HG02970 (cell line): ENCODE data around the gene ARID5B.
"Not testable (repeated sequence)": the region's sequence is repeated elsewhere in the genome, so short reads cannot be mapped to it uniquely, and the experiment has no call there.

Source experiments
- ATAC-seq: cut with Tn5 transposase; IDR thresholded peaks from one replicate; pipeline ENCODE4 v1.9.1; 2021; ENCODE audit warnings: mild to moderate bottlenecking, moderate library complexity, moderate number of reproducible peaks; ENCODE audit not compliant: unreplicated experiment, low FRiP score

The ARID5B gene, protein sequence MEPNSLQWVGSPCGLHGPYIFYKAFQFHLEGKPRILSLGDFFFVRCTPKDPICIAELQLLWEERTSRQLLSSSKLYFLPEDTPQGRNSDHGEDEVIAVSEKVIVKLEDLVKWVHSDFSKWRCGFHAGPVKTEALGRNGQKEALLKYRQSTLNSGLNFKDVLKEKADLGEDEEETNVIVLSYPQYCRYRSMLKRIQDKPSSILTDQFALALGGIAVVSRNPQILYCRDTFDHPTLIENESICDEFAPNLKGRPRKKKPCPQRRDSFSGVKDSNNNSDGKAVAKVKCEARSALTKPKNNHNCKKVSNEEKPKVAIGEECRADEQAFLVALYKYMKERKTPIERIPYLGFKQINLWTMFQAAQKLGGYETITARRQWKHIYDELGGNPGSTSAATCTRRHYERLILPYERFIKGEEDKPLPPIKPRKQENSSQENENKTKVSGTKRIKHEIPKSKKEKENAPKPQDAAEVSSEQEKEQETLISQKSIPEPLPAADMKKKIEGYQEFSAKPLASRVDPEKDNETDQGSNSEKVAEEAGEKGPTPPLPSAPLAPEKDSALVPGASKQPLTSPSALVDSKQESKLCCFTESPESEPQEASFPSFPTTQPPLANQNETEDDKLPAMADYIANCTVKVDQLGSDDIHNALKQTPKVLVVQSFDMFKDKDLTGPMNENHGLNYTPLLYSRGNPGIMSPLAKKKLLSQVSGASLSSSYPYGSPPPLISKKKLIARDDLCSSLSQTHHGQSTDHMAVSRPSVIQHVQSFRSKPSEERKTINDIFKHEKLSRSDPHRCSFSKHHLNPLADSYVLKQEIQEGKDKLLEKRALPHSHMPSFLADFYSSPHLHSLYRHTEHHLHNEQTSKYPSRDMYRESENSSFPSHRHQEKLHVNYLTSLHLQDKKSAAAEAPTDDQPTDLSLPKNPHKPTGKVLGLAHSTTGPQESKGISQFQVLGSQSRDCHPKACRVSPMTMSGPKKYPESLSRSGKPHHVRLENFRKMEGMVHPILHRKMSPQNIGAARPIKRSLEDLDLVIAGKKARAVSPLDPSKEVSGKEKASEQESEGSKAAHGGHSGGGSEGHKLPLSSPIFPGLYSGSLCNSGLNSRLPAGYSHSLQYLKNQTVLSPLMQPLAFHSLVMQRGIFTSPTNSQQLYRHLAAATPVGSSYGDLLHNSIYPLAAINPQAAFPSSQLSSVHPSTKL

GRCh38 chr10:61900829-61901792, at the start of gene ARID5B:
Gene ARID5B, plus strand, starts transcription at chr10:61901699. Its CDS starts 11 bp downstream, at chr10:61901710.
- ATAC-seq, result no peak

DNA sequence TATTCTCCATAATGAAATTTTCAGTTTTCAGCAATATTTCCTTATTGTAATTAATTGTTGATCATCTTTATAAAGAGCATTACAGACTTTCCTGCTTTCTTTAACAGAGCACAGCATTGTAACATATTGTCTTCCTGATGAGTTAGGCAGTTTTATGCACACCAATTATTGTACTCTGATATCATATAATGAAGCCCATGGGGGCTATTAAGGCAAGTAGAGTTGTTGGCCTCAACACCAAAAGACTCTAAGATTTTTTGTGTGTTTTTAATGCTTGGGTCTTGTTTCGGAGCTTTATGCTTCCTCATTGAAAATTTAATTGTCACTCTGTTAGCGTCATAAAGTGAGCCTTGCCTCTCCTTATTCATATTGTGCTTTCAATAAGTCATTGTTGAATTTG, 49.2 kb upstream of the ARID5B start:
- ATAC-seq, result no peak

GRCh38 chr10:61855771-61856170, 45.7 kb upstream of the ARID5B start:
- ATAC-seq, result no peak

DNA sequence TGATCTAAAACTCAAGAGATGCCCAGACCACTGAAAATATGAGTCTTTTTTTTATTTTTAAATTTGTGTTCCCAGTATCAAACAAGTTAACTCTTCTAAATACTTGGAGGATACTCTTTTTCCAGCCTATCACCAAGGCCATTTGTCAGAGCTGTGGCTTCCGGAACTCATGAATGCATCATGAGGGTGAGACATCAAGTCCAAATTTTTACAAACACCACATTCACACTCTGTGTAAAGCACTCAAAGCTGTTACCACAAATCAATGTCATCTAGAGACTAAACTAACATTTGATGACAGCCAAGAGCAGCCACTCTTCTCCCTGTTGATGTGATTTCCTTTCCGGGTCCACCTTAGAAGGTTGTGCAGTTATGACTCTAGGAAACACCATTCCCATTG, 43.8 kb upstream of the ARID5B start:
- ATAC-seq, result no peak

DNA sequence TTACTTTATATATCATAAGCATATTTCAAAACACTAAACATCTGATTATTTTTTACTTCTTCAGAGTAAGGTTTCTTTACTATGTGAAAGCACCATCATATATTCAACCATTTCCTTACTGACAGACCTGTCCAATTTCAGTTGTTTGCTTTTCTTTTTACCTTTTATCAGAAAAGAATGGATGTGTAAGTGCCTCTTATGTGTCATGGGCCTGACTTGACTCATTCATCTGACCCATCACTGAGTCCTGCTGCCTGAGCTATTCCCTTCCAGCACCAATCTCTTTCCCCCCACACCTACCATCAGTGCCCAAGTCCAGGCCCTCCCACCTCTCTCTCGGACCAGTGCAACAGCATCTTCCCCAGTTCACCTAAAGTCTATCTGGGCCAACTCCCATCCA, 41.7 kb upstream of the ARID5B start:
- no peak for ATAC-seq

DNA sequence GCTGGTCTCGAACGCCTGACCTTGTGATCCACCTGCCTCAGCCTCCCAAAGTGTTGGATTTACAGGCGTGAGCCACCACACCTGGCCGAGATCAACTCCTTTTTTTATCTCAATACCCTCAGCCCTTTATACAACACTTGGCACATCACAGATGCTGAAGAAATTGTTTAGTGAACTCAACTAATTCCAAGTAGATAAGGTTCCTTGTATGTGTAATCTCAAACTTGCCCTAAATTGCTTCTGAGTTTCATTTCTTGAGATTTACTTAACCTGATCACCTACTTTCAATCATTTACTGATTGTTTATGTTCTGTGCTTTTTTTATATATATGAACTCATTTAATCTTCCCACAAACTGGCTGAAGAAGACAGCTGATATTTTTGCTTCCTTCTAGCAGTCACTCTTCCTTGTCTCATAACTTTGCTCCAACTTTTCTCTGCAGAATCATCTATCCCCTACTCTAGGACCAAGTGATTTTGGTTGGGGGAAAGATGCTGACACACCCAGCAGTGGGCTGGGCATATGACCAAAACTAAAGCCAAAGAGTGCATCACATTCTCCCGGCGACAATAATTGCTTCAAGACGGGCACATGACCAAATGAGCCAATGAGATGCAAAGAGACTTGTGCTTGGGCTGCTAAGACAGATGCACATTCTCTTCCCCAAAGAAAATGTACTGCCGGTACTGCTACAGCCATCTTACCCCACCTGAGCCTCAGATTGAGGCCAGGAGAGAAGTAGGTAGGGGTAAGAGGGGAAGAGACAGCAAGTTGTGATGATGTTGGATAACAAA, 40.3 kb upstream of the ARID5B start:
- no peak for ATAC-seq

DNA sequence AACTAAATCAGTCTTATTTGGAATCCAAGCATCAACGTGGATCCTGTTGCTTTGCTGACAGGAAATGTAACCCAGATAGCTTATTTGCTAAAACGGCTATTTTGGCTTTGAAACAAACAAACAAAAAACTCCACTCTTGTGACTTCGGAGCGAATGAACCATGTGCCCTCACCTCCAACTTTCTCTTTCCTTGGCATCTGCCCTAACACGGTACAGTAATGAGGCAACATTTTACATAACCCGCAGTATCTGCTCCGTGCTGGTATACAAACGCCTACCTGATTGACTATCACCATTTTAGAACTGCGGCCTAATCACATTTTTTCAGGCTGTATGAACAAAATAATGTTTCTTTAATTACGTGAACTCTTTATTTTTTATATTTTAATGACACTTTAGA, 37.5 kb upstream of the ARID5B start:
- ATAC-seq, result no peak

DNA sequence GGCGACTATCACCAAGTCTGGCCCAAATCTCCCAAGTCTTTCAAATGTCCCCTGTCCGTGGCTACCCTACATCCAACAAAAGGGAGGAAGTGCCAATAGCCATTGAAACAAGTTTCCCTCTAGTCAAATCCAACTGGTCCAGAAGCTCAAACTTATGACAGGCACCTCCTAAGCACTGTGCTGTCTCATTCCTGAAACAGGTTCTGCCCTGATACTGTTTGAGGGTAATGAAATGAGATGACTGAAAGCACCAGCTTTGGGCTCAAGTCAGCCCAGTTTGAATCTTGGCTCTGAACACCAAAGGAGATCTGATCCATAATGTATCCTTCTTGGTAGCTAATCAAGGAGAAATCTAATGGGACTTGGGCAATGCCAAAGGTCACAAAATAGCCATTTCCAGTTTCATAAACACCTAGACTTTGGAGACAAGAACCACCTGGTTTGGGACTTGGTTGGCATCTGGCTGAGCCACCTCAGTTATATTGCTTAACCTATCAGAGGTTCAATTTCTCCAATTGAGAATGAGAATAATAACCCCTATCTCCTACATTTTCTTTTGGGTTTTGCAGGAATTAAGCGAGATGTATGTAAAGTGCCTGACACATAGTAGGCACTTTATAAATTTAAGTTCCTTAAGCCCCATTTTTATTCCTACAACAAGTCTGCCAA, 34.7 kb upstream of the ARID5B start:
- no peak for ATAC-seq

DNA sequence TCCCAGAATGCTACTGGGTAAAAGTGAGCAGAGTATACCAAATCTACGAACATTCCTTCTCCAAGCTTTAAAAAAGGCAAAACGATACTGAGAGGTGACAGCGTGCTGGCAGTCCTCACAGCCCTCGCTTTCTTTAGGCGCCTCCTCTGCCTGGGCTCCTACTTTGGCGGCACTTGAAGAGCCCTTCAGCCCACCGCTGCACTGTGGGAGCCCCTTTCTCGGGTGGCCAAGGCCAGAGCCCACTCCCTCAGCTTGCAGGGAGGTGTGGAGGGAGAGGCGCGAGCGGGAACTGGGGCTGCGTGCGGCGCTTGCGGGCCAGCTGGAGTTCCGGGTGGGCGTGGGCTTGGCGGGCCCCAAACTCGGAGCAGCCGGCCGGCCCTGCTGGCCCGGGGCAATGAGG, 34.1 kb upstream of the ARID5B start:
- not testable (repeated sequence) for ATAC-seq

GRCh38 chr10:61867817-61868216, 33.7 kb upstream of the ARID5B start:
- not testable (repeated sequence) for ATAC-seq

GRCh38 chr10:61869041-61869675, 32.3 kb upstream of the ARID5B start:
- ATAC-seq, result no peak

DNA sequence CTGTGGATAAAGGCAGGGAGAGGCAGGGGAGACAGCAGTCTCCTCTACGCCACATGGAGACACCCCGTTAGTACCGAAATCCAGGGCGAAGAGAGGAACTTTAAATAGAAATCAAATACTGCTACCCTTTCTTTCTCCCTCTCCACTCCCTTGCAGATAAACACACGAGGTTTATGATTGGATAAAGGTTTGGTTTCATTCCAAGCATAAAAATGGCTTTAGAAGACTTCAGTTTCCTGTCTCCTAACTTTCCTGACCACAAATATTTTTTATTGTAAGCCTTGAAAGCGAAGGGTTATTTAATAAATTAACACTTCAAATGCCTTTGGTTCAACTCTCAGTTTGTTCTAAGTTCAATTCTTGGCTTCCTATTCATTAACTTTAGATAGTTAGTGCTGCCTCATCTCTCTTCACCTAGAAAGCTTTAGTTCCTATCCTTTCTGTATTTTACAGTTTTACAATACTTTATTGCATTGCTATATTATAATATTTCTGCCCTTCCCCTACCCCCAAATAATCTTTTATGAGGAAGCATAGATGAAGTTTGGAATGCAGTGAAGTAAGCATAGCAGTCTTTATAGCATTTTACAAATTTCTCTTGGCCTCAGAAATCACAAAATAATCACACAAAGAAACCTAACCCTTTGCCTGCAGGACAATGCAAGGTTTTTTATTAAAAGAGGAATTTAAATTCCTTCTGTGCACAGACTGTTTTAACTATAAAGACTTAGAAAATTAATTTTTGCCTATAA, 31.5 kb upstream of the ARID5B start:
- ATAC-seq, result no peak

DNA sequence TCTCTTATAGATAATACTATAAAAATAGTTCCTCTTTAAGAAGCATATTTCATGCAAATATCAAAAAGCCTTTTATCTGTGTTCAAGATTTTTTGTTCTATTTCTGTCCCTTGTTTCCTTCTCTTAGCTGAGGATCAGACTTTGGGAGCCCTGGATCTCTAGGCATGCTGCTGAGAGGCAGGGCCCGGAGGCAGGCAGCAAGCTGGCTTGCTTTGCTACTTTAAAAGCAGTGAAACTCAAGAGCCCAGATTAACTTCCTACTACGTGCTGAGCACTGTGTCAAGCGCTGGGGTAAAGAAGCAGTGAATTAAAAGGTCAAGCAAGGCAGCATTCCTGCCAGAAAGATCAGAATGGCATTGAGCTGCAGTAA, 31.0 kb upstream of the ARID5B start:
- ATAC-seq, result no peak

DNA sequence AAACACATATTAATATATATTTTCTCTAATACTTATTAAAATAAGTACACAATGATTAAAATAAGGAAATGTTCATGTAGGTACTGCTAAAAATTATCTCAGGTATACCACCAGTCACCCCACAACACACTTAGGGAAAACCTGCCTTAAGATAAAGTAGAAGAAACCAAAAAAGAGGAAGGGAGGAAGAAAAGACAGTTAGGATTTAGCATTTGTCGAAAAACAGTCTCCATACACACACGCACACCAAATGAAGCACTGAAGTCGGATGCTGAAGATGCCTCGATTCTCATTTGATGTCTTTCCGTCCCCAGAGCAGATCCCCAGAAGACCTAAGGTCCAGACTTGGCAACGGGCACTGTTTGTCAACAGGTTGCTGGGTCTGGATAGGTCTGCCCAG, 30.0 kb upstream of the ARID5B start:
- no peak for ATAC-seq

- ATAC-seq, result no peak
These were observed 23.4 kb upstream of the ARID5B start for GRCh38 chr10:61877887-61878739.

DNA sequence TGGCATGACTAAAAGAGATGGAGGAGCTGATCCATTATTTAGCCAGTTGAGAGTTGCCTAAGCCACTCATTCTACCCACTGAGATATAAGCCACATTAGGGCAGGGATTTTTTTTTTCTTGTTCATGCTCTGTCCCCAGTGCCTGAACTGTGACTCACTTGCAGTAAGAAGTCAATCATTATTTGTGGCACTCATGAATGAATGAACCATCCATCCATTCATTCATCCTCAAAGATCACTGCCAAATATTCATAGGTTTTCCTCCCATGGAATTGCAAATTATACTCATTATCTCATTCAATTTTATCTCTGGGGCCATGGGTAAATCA, 22.8 kb upstream of the ARID5B start:
- no peak for ATAC-seq
